Esophagus squamous epithelium (tissue), 5 donors: ENCODE data around the gene OR10C1. TPM values are rescaled to one million over a fixed set of nuclear protein-coding genes. Genes with fewer than 3 reads are reported as not detected.

Experiments
- DNase-seq: peaks from one replicate; lab custom pipeline; 2025; lab: John Stamatoyannopoulos, UW
- H3K27ac ChIP-seq, 4 donors: fragments of 200-600 bp; sonication (generic); one replicate each; pipeline ENCODE4 v1.5.1; 2016 to 2019; ENCODE audit warnings: mild to moderate bottlenecking in 1 of 4
- H3K27me3 ChIP-seq, 4 donors: fragments of 200-600 bp; sonication (generic); 1 replicate in 3 of 4; 2 replicates in 1 of 4; pipeline versions ENCODE4 v1.5.1 to v1.6.0; 2017 to 2021; ENCODE audit warnings: antibody characterized with exemption in 1 of 4
- H3K36me3 ChIP-seq, 3 donors: fragments of 200-600 bp; sonication (generic); one replicate each; pipeline ENCODE4 v1.5.1; 2016 to 2019
- H3K4me1 ChIP-seq, 3 donors: fragments of 200-600 bp; sonication (generic); one replicate each; pipeline ENCODE4 v1.5.1; 2017 to 2019
- H3K4me3 ChIP-seq, 4 donors: fragments of 200-600 bp; sonication (generic); 1 replicate in 3 of 4; 2 replicates in 1 of 4; pipeline ENCODE4 v1.5.1; 2016 to 2019; ENCODE audit warnings: mild to moderate bottlenecking in 2 of 4, moderate library complexity in 1 of 4
- H3K9me3 ChIP-seq, 3 donors: fragments of 200-600 bp; sonication (generic); one replicate each; pipeline ENCODE4 v1.5.1; 2016 to 2019
- POLR2A ChIP-seq, 4 donors: fragments of 450-650 bp; IDR thresholded peaks; one replicate each; pipeline ENCODE4 v1.6.1; 2017; ENCODE audit warnings: antibody characterized with exemption in 4 of 4, mild to moderate bottlenecking in 4 of 4, moderate library complexity in 3 of 4
- WGBS, 2 donors: methylation state at CpG; one replicate each; pipeline ENCODE4 v1.1.5; 2018; 5-methylcytosine and 5-hydroxymethylcytosine counted together
- intact Hi-C: fragments of 100-400 bp; cut with DNase I; formaldehyde crosslinking; loops from one replicate; pipeline ENCODE4 v1.15.0; 2022
- total RNA-seq, 4 donors: library from RNA; depleted of rRNA; stranded (reverse); fragments of >200 nt; gene quantifications; one replicate each; pipeline ENCODE4 v1.1.0, GENCODE V29; 2016
- TF ChIP-seq, protein P1 (sequence below), 6 experiments: fragments of 450-650 bp in 4 of 6; fragments of 200-600 bp in 2 of 6; sonication (generic) in 2 of 6; IDR thresholded peaks; one replicate each; pipeline ENCODE4 v1.5.1; 2016 to 2019; ENCODE audit warnings: antibody characterized with exemption in 6 of 6, mild to moderate bottlenecking in 4 of 6, moderate library complexity in 4 of 6
- donor health status: DM: yes; HTN: yes; CAD: no.

OR10C1 gene
- total RNA-seq, 4 donors from 2014 or later, result not detected

DNA sequence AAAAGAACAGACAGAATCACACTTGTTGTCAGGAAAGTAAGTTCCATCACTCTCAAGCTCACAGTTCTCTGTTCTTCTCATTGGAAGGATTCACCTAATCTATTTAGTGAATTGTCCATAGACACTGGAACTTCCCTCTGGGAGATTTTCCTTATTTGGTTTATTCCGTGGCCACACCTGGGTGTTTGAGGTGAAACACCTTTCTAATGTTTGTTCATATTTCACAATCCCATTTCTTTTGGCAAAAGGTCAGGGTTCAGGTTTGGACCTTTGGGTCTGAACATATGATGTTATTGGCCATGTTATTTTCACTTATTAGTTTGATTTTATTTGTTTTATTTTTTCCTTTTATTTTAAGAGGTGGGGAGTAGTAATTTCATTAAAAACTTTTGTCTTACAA, 44.6 kb downstream of the OR10C1 start:
- Histone ChIP-seq H3K9me3 (peaks cover 0 to 4% (median 0%) of the 10 kb centered on the region in 3 donors), H3K36me3 (no peaks in the 10 kb centered on the region), H3K27ac (no peak overlapping the region), H3K4me3 (no peak overlapping the region), H3K4me1 (no peaks in the 10 kb centered on the region), H3K27me3 (no peaks in the 10 kb centered on the region)
- no peak for DNase-seq
- WGBS, 2 donors, result 35 to 47% methylated on average over 1 of the region's 1 CpG
- intact Hi-C loops, result no loop called here
- TF ChIP-seq POLR2A (IDR thresholded peaks at IDR 0.05), result no peak
- TF ChIP-seq, protein P1, sequence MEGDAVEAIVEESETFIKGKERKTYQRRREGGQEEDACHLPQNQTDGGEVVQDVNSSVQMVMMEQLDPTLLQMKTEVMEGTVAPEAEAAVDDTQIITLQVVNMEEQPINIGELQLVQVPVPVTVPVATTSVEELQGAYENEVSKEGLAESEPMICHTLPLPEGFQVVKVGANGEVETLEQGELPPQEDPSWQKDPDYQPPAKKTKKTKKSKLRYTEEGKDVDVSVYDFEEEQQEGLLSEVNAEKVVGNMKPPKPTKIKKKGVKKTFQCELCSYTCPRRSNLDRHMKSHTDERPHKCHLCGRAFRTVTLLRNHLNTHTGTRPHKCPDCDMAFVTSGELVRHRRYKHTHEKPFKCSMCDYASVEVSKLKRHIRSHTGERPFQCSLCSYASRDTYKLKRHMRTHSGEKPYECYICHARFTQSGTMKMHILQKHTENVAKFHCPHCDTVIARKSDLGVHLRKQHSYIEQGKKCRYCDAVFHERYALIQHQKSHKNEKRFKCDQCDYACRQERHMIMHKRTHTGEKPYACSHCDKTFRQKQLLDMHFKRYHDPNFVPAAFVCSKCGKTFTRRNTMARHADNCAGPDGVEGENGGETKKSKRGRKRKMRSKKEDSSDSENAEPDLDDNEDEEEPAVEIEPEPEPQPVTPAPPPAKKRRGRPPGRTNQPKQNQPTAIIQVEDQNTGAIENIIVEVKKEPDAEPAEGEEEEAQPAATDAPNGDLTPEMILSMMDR (IDR thresholded peaks at IDR 0.05), result no peak

DNA sequence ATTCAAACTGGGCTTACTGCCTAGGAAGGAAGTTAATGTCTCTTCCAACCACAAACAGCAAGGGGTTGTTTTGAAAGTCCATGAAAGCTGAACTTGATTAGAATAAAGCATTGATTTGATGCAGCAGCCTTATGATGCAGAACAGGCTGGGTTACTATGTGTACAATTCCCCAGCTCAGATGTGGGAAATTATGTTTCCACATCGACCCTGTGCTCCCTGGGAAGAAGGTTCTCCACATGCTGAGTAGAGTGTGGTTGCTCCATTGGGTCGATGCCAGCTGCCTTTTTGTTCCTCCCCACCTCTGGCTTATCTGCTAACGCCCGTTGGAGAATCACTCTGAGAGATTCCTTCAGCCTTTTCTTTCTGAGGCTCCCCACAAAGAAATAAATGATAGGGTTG, 47.5 kb downstream of the OR10C1 start:
- H3K36me3 ChIP-seq, result no peaks in the 10 kb centered on the region
- intact Hi-C loops, result no loop called here
- H3K4me1 ChIP-seq, result no peaks in the 10 kb centered on the region
- no peak overlapping the region for H3K27ac ChIP-seq
- 32 to 44% methylated on average over 3 to 4 of the region's 4 CpGs for WGBS, 2 donors
- TF ChIP-seq POLR2A (IDR thresholded peaks at IDR 0.05), result no peak
- TF ChIP-seq, protein P1 (IDR thresholded peaks at IDR 0.05), result no peak
- H3K4me3 ChIP-seq, result no peak overlapping the region
- no peaks in the 10 kb centered on the region for H3K27me3 ChIP-seq
- H3K9me3 ChIP-seq, result peaks cover 0 to 4% (median 0%) of the 10 kb centered on the region in 3 donors
- no peak for DNase-seq

DNA sequence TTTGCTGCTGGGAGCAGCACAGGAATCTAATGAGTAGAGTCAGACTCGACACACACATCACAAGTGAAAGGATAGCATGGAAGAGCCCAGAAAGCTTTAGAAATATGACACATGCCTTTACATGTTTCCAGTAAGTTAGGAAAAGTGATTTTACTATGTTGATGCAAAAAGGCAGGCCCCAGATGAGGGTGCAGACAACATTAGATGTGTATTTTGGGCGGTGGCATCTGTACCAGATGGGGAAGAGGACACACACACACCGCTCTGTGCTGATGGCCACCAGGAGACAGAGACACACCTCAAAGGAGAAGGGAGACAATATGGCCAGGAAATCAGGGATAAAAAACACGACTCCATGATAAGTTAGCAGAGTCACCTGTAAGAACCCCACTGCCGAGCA, 48.0 kb downstream of the OR10C1 start:
- no peaks in the 10 kb centered on the region for H3K27me3 ChIP-seq
- DNase-seq, result no peak
- WGBS, 2 donors, result 73 to 78% methylated on average over 5 of the region's 5 CpGs
- H3K4me1 ChIP-seq, result no peaks in the 10 kb centered on the region
- peaks cover 0 to 1% (median 0%) of the 10 kb centered on the region in 3 donors for H3K9me3 ChIP-seq
- H3K4me3 ChIP-seq, result no peak overlapping the region
- H3K27ac ChIP-seq, result no peak overlapping the region
- no peaks in the 10 kb centered on the region for H3K36me3 ChIP-seq
- intact Hi-C loops, result no loop called here
- TF ChIP-seq POLR2A (IDR thresholded peaks at IDR 0.05), result no peak
- TF ChIP-seq, protein P1 (IDR thresholded peaks at IDR 0.05), result no peak

DNA sequence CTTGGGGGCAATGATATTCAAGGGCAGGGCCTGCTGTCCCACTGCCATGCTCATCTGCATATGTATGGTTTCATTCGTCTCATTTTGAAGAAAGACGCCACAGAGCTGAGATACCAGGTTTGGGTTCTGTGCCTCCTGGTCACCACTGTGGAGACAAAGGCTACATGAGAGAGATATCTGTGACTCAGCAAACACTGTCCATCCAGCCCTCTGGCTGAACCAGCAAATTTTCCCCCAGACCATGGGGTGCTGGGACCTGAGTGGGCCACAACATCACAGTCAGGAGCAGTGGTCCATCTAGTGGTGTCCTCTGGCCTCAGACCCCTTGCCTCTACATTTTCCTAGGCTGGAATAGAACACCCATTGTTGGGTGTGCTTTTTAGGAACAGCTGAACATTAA, 48.6 kb downstream of the OR10C1 start, which contains the start of gene MAS1L:
TSS of gene MAS1L (minus strand) at position 297 of the 400 bp plus-strand sequence. CDS start at position 243, 54 bp downstream.
- intact Hi-C loops, result no loop called here

DNA sequence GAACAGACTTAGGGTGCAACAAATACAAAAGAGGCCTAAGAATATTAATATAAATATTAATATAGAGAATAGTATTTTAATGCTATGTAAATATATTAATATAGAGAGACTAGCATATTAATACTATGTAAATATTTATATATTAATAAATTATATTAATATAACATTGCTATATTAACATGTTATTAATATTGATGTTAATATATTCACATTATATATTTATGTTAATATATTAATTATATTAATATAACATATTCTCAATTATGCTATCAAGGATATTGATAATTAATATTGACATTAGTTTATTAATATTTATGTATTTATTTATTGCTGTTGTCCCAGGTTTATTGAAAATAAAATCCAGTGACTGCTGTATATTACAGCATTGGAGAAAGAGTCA, 49.8 kb downstream of the OR10C1 start:
- no peaks in the 10 kb centered on the region for H3K4me1 ChIP-seq
- TF ChIP-seq, protein P1 (IDR thresholded peaks at IDR 0.05), result no peak
- no peak for TF ChIP-seq POLR2A (IDR thresholded peaks at IDR 0.05)
- H3K36me3 ChIP-seq, result no peaks in the 10 kb centered on the region
- H3K4me3 ChIP-seq, result no peak overlapping the region
- no peak overlapping the region for H3K27ac ChIP-seq
- H3K27me3 ChIP-seq, result no peaks in the 10 kb centered on the region
- H3K9me3 ChIP-seq, result no peaks in the 10 kb centered on the region
- DNase-seq, result no peak
- intact Hi-C loops, result no loop called here

More for the DNA sequence above, 48.6 kb downstream of the OR10C1 start, which contains the start of gene MAS1L:
- Histone ChIP-seq H3K27me3 (no peaks in the 10 kb centered on the region), H3K4me3 (no peak within 1 kb of the TSS), H3K27ac (no peak within 1 kb of the TSS), H3K36me3 (no peaks in the 10 kb centered on the region), H3K9me3 (no peaks in the 10 kb centered on the region), H3K4me1 (no peaks in the 10 kb centered on the region)
- WGBS, 2 donors, result 88 to 100% methylated on average over 2 of the region's 2 CpGs
- DNase-seq, result no peak
- TF ChIP-seq POLR2A (IDR thresholded peaks at IDR 0.05), result no peak
- TF ChIP-seq, protein P1 (IDR thresholded peaks at IDR 0.05), result no peak
